Trophoblast cell (in vitro differentiated cells and primary cell): ENCODE results near the gene DENND4B.

Experiments
- DNase-seq, 2 donors: peaks; one replicate each; pipeline ENCODE4 v3.0.0-alpha.2; 2016
- H2AFZ ChIP-seq: 2 replicates; pipeline ENCODE4 v1.6.1; 2013; ENCODE audit warnings: low read length, moderate library complexity, mild to moderate bottlenecking; ENCODE audit not compliant: insufficient read depth, poor library complexity
- H2AK5ac ChIP-seq: 2 replicates; pipeline ENCODE4 v1.6.1; 2013; ENCODE audit warnings: mild to moderate bottlenecking, low read length
- H2BK120ac ChIP-seq: 2 replicates; pipeline ENCODE4 v1.6.1; 2013; ENCODE audit warnings: low read length, mild to moderate bottlenecking, moderate library complexity; ENCODE audit not compliant: insufficient read depth, poor library complexity
- H2BK12ac ChIP-seq: 2 replicates; pipeline ENCODE4 v1.6.1; 2013; ENCODE audit warnings: mild to moderate bottlenecking, low read length, moderate library complexity
- H2BK5ac ChIP-seq: 2 replicates; pipeline ENCODE4 v1.6.1; 2013; ENCODE audit warnings: low read length, low read depth, moderate library complexity, mild to moderate bottlenecking; ENCODE audit not compliant: poor library complexity
- H3K14ac ChIP-seq: 2 replicates; pipeline ENCODE4 v1.6.1; 2013; ENCODE audit warnings: mild to moderate bottlenecking, low read length
- H3K18ac ChIP-seq: 2 replicates; pipeline ENCODE4 v1.6.1; 2013; ENCODE audit warnings: mild to moderate bottlenecking, low read length
- H3K23ac ChIP-seq: 2 replicates; pipeline ENCODE4 v1.6.1; 2013; ENCODE audit warnings: low read length
- H3K27ac ChIP-seq: 2 replicates; pipeline ENCODE4 v1.5.1; 2013; ENCODE audit warnings: low read depth, mild to moderate bottlenecking, inconsistent platforms, low read length, moderate library complexity
- H3K27me3 ChIP-seq: 2 replicates; pipeline ENCODE4 v1.6.1; 2013; ENCODE audit warnings: inconsistent platforms, mild to moderate bottlenecking, low read length, moderate library complexity; ENCODE audit not compliant: insufficient read depth
- H3K36me3 ChIP-seq, 2 experiments: 1 replicate in 1 of 2; 2 replicates in 1 of 2; pipeline ENCODE4 v1.6.1; 2013; ENCODE audit warnings: low read length in 2 of 2, mild to moderate bottlenecking in 2 of 2, moderate library complexity in 1 of 2; ENCODE audit not compliant: insufficient read depth in 2 of 2, control insufficient read depth in 1 of 2
- H3K4ac ChIP-seq: 2 replicates; pipeline ENCODE4 v1.6.1; 2013; ENCODE audit warnings: low read depth, mild to moderate bottlenecking, low read length, moderate library complexity
- H3K4me1 ChIP-seq, 2 experiments: 1 replicate in 1 of 2; 2 replicates in 1 of 2; pipeline ENCODE4 v1.6.1; 2013; ENCODE audit warnings: low read length in 2 of 2, mild to moderate bottlenecking in 2 of 2, moderate library complexity in 1 of 2; ENCODE audit not compliant: insufficient read depth in 2 of 2, control insufficient read depth in 1 of 2
- H3K4me2 ChIP-seq: 2 replicates; pipeline ENCODE4 v1.6.1; 2013; ENCODE audit warnings: inconsistent platforms, mild to moderate bottlenecking, low read length, moderate library complexity
- H3K4me3 ChIP-seq: 2 replicates; pipeline ENCODE4 v1.5.1; 2013; ENCODE audit warnings: mild to moderate bottlenecking, low read depth, low read length, inconsistent platforms
- H3K79me1 ChIP-seq: one replicate; pipeline ENCODE4 v1.6.1; 2013; ENCODE audit warnings: low read length
- H3K79me2 ChIP-seq: 2 replicates; pipeline ENCODE4 v1.6.1; 2013; ENCODE audit warnings: low read length, mild to moderate bottlenecking; ENCODE audit not compliant: control insufficient read depth, insufficient read depth, poor library complexity
- H3K9ac ChIP-seq: 2 replicates; pipeline ENCODE4 v1.6.1; 2013; ENCODE audit warnings: mild to moderate bottlenecking, low read length
- H3K9me3 ChIP-seq: 2 replicates; pipeline ENCODE4 v1.6.1; 2013; ENCODE audit warnings: low read depth, mild to moderate bottlenecking, control low read depth, inconsistent platforms, low read length; ENCODE audit not compliant: insufficient read depth
- H4K12ac ChIP-seq: 2 replicates; pipeline ENCODE4 v1.6.1; 2013; ENCODE audit warnings: low read depth, mild to moderate bottlenecking, low read length, moderate library complexity
- H4K8ac ChIP-seq: 2 replicates; pipeline ENCODE4 v1.6.1; 2013; ENCODE audit warnings: low read depth, mild to moderate bottlenecking, low read length, moderate library complexity
- H4K91ac ChIP-seq: one replicate; pipeline ENCODE4 v1.6.1; 2013; ENCODE audit warnings: low read depth, mild to moderate bottlenecking, low read length, moderate library complexity
- WGBS: extraction: QIAGEN DNeasy Blood & Tissue Kit; methylation state at CpG from one replicate; pipeline ENCODE4 v1.1.7; 2013; ENCODE audit warnings: missing lambda C conversion rate; ENCODE audit not compliant: insufficient read length, insufficient coverage; ENCODE audit errors: extremely low coverage; 5-methylcytosine and 5-hydroxymethylcytosine counted together

The DENND4B gene

GRCh38 chr1:153942766-153943549, 3.6 kb downstream of the DENND4B start:
- H3K79me1 ChIP-seq, result peaks cover 9% of the 10 kb centered on the region
- no peak overlapping the region for H4K91ac ChIP-seq
- peak overlapping the region; percentile 42 for H3K4me3 ChIP-seq
- no peak overlapping the region for H2BK120ac ChIP-seq
- no peak overlapping the region for H3K27ac ChIP-seq
- no peak overlapping the region for H2AFZ ChIP-seq
- peaks cover 4 to 9% of the 10 kb centered on the region in 2 experiments for H3K4me1 ChIP-seq
- DNase-seq, result no peak
- no CpG with 5 or more reads among the region's 11 CpGs for WGBS
- no peak overlapping the region for H2BK5ac ChIP-seq
- no peak overlapping the region for H3K18ac ChIP-seq
- no peak overlapping the region for H3K4ac ChIP-seq
- no peaks in the 10 kb centered on the region for H3K27me3 ChIP-seq
- H3K9me3 ChIP-seq, result peaks cover 1% of the 10 kb centered on the region
- peaks cover 10% of the 10 kb centered on the region for H3K79me2 ChIP-seq
- no peak overlapping the region for H3K4me2 ChIP-seq
- no peak overlapping the region for H4K12ac ChIP-seq
- no peak overlapping the region for H3K23ac ChIP-seq
- no peak overlapping the region for H3K9ac ChIP-seq
- no peak overlapping the region for H2AK5ac ChIP-seq
- no peak overlapping the region for H3K14ac ChIP-seq
- H4K8ac ChIP-seq, result no peak overlapping the region
- H2BK12ac ChIP-seq, result no peak overlapping the region
- peaks cover 45 to 52% of the 10 kb centered on the region in 2 experiments for H3K36me3 ChIP-seq

GRCh38 chr1:153941826-153942725, 4.4 kb downstream of the DENND4B start:
- Histone ChIP-seq H2BK12ac (no peak overlapping the region), H2AFZ (no peak overlapping the region), H3K14ac (no peak overlapping the region), H3K4me1 (peaks cover 4 to 9% of the 10 kb centered on the region in 2 experiments), H2AK5ac (no peak overlapping the region), H3K4me3 (no peak overlapping the region), H3K36me3 (peaks cover 46 to 54% of the 10 kb centered on the region in 2 experiments), H3K79me2 (peaks cover 10% of the 10 kb centered on the region), H3K4ac (no peak overlapping the region), H2BK120ac (no peak overlapping the region), H3K23ac (no peak overlapping the region), H4K91ac (no peak overlapping the region), H3K18ac (no peak overlapping the region), H3K9me3 (peaks cover 1% of the 10 kb centered on the region), H3K4me2 (no peak overlapping the region), H3K27me3 (no peaks in the 10 kb centered on the region), H2BK5ac (no peak overlapping the region), H3K79me1 (peaks cover 9% of the 10 kb centered on the region), H4K12ac (no peak overlapping the region), H3K9ac (no peak overlapping the region), H3K27ac (no peak overlapping the region), H4K8ac (no peak overlapping the region)
- WGBS, result no CpG with 5 or more reads among the region's 34 CpGs
- no peak for DNase-seq

GRCh38 chr1:153940756-153941155, 5.8 kb downstream of the DENND4B start:
- H4K12ac ChIP-seq, result no peak overlapping the region
- peaks cover 2% of the 10 kb centered on the region for H3K9me3 ChIP-seq
- no peak overlapping the region for H3K23ac ChIP-seq
- no peak for DNase-seq
- H4K91ac ChIP-seq, result no peak overlapping the region
- no peak overlapping the region for H3K9ac ChIP-seq
- H3K27ac ChIP-seq, result no peak overlapping the region
- WGBS, result no CpG with 5 or more reads among the region's 8 CpGs
- H3K4me1 ChIP-seq, result peaks cover 4 to 9% of the 10 kb centered on the region in 2 experiments
- no peak overlapping the region for H2AFZ ChIP-seq
- H2BK5ac ChIP-seq, result no peak overlapping the region
- peaks cover 4% of the 10 kb centered on the region for H3K79me2 ChIP-seq
- H2AK5ac ChIP-seq, result no peak overlapping the region
- no peak overlapping the region for H3K14ac ChIP-seq
- peaks cover 2% of the 10 kb centered on the region for H3K79me1 ChIP-seq
- no peak overlapping the region for H3K4me2 ChIP-seq
- peaks cover 59 to 66% of the 10 kb centered on the region in 2 experiments for H3K36me3 ChIP-seq
- H3K4me3 ChIP-seq, result no peak overlapping the region
- no peaks in the 10 kb centered on the region for H3K27me3 ChIP-seq
- no peak overlapping the region for H2BK12ac ChIP-seq
- H4K8ac ChIP-seq, result no peak overlapping the region
- no peak overlapping the region for H2BK120ac ChIP-seq
- no peak overlapping the region for H3K4ac ChIP-seq
- H3K18ac ChIP-seq, result no peak overlapping the region

- Histone ChIP-seq H3K36me3 (peaks cover 68 to 75% of the 10 kb centered on the region in 2 experiments), H3K14ac (no peak overlapping the region), H3K9me3 (peaks cover 2% of the 10 kb centered on the region), H3K23ac (no peak overlapping the region), H3K27me3 (no peaks in the 10 kb centered on the region), H3K9ac (no peak overlapping the region), H2BK12ac (no peak overlapping the region), H4K8ac (no peak overlapping the region), H4K91ac (no peak overlapping the region), H3K27ac (no peak overlapping the region), H2AFZ (no peak overlapping the region), H3K4me3 (no peak overlapping the region), H3K4me1 (no peaks in the 10 kb centered on the region), H2BK5ac (no peak overlapping the region), H3K4me2 (no peak overlapping the region), H3K4ac (no peak overlapping the region), H3K18ac (no peak overlapping the region), H2BK120ac (no peak overlapping the region), H3K79me2 (no peaks in the 10 kb centered on the region), H3K79me1 (no peaks in the 10 kb centered on the region), H2AK5ac (no peak overlapping the region), H4K12ac (no peak overlapping the region)
- no peak for DNase-seq
- no CpG with 5 or more reads among the region's 12 CpGs for WGBS
These were observed 7.0 kb downstream of the DENND4B start for GRCh38 chr1:153939476-153939875.
